HepG2 (cell line): ENCODE data around the gene GUSB. TPM values are rescaled to one million over a fixed set of nuclear protein-coding genes. Genes with fewer than 3 reads are reported as not detected.

Experiments used
- ATAC-seq: fragments of 200-7000 bp; cut with Tn5 transposase; 3 replicates; pipeline ENCODE4 v1.9.1; 2020; ENCODE audit warnings: mild to moderate bottlenecking, moderate library complexity
- BruUV-seq: library from RNA; stranded (reverse); fragments of 400-500 nt; replicated peaks from 2 replicates; lab custom pipeline; 2021; lab: Mats Ljungman, UMichigan
- CTCF ChIA-PET: fragments of 300-600 bp; formaldehyde crosslinking; extraction: SDS; loops from one replicate; lab custom pipeline; 2021; ENCODE audit warnings: low total read pairs, inconsistent platforms, low intra/inter-chr PET ratio; lab: Yijun Ruan, JAX
- POLR2A ChIA-PET: fragments of 350-600 bp; sonication (Branson Sonifier 250); formaldehyde crosslinking; loops from one replicate; lab custom pipeline; 2020; ENCODE audit warnings: antibody characterized with exemption, inconsistent platforms; lab: Yijun Ruan, JAX
- DNase-seq: peaks from one replicate; pipeline ENCODE4 v3.0.0-alpha.2; 2015; ENCODE audit warnings: low spot score
- FAIRE-seq: peaks from 3 replicates; lab custom pipeline; 2011; peaks lifted over from hg19 to GRCh38; lab: Jason Lieb, UNC
- H2AFZ ChIP-seq: one replicate; pipeline ENCODE4 v1.6.1; 2011; ENCODE audit warnings: low read length, inconsistent platforms
- H3K27ac ChIP-seq: fragments of 300-600 bp; 3 replicates; pipeline ENCODE4 v1.8.0; 2011; ENCODE audit warnings: mixed run types, mild to moderate bottlenecking, mixed read lengths, low read length, inconsistent platforms; ENCODE audit not compliant: insufficient read depth; ENCODE audit errors: extremely low read length
- H3K27me3 ChIP-seq, 2 experiments: fragments of 200-600 bp in 1 of 2; 2 replicates in 1 of 2; 3 replicates in 1 of 2; pipeline versions ENCODE4 v1.6.0 to v1.8.0; 2011; ENCODE audit warnings: low read length in 2 of 2, mild to moderate bottlenecking in 2 of 2, moderate library complexity in 2 of 2, inconsistent platforms in 1 of 2; ENCODE audit not compliant: insufficient read depth in 2 of 2, control insufficient read depth in 1 of 2
- H3K36me3 ChIP-seq, 2 experiments: fragments of 200-600 bp in 1 of 2; replicated peaks in 1 of 2; 2 replicates in 1 of 2; 3 replicates in 1 of 2; pipeline versions ENCODE4 v1.5.1 to v1.8.0; 2011; ENCODE audit warnings: low read length in 2 of 2, inconsistent platforms in 1 of 2; ENCODE audit not compliant: insufficient read depth in 2 of 2, control insufficient read depth in 1 of 2
- H3K4me1 ChIP-seq: 2 replicates; pipeline ENCODE4 v1.5.1; 2012; ENCODE audit warnings: low read length, inconsistent platforms; ENCODE audit not compliant: insufficient read depth
- H3K4me2 ChIP-seq: 2 replicates; pipeline ENCODE4 v1.6.0; 2011; ENCODE audit warnings: low read depth, low read length, inconsistent platforms
- H3K4me3 ChIP-seq, 3 experiments: fragments of 200-600 bp in 1 of 3; sonication (generic), shearing (Covaris generic) in 1 of 3; replicated peaks in 1 of 3; 2 replicates each; pipeline ENCODE4 v1.5.1; 2011 to 2016; ENCODE audit warnings: low read length in 3 of 3, inconsistent platforms in 2 of 3, low read depth in 2 of 3, mild to moderate bottlenecking in 2 of 3, control low read depth in 1 of 3, mixed read lengths in 1 of 3; ENCODE audit not compliant: insufficient read depth in 1 of 3
- H3K79me2 ChIP-seq: one replicate; pipeline ENCODE4 v1.6.1; 2011; ENCODE audit warnings: low read length, inconsistent platforms; ENCODE audit not compliant: insufficient read depth
- H3K9ac ChIP-seq: 2 replicates; pipeline ENCODE4 v1.6.0; 2011; ENCODE audit warnings: mild to moderate bottlenecking, low read depth, low read length, inconsistent platforms; ENCODE audit not compliant: insufficient read depth
- H3K9me3 ChIP-seq: 2 replicates; pipeline ENCODE4 v1.5.1; 2012; ENCODE audit warnings: mild to moderate bottlenecking, low read length
- H4K20me1 ChIP-seq: 2 replicates; pipeline ENCODE4 v1.6.0; 2011; ENCODE audit warnings: inconsistent platforms, mild to moderate bottlenecking, low read length, moderate library complexity; ENCODE audit not compliant: insufficient read depth
- ATF7-NPFF ChIP-seq: sonication (generic); formaldehyde crosslinking; IDR thresholded peaks from 2 replicates; pipeline ENCODE4 v1.8.1; 2023; ENCODE audit warnings: mild to moderate bottlenecking, low read depth, missing genetic modification reagents, moderate library complexity
- FOXK2 ChIP-seq: fragments of 450-650 bp; IDR thresholded peaks from 2 replicates; pipeline ENCODE4 v1.6.1; 2016
- KDM5B ChIP-seq: sonication (generic); formaldehyde crosslinking; IDR thresholded peaks from 2 replicates; pipeline ENCODE4 v1.4.0; 2020; ENCODE audit warnings: missing genetic modification reagents, mild to moderate bottlenecking, borderline replicate concordance
- PHF5A ChIP-seq: IDR thresholded peaks from one replicate; pipeline ENCODE4 v1.6.1; 2018; ENCODE audit warnings: low read depth, missing genetic modification reagents; ENCODE audit not compliant: unreplicated experiment
- POLR2G ChIP-seq: fragments of 200-400 bp; formaldehyde crosslinking; IDR thresholded peaks from 2 replicates; pipeline ENCODE4 v1.6.1; 2018; ENCODE audit warnings: mild to moderate bottlenecking, low read depth, low read length, moderate library complexity
- RBM39 ChIP-seq: fragments of 200-400 bp; formaldehyde crosslinking; IDR thresholded peaks from one replicate; pipeline ENCODE4 v1.6.1; 2018; ENCODE audit warnings: antibody characterized with exemption, mild to moderate bottlenecking, low read depth, low read length; ENCODE audit not compliant: poor library complexity, severe bottlenecking
- RFX1 ChIP-seq: fragments of 450-650 bp; IDR thresholded peaks from 2 replicates; pipeline ENCODE4 v1.6.1; 2017
- TRAFD1 ChIP-seq: sonication (generic); formaldehyde crosslinking; IDR thresholded peaks from 2 replicates; pipeline ENCODE4 v1.5.1; 2020; ENCODE audit warnings: missing genetic modification reagents, mild to moderate bottlenecking, borderline replicate concordance
- UBTF ChIP-seq: sonication (generic); formaldehyde crosslinking; IDR thresholded peaks from 2 replicates; pipeline ENCODE4 v1.4.0; 2020; ENCODE audit warnings: mild to moderate bottlenecking, missing genetic modification reagents
- ZNF275 ChIP-seq: sonication (generic); formaldehyde crosslinking; IDR thresholded peaks from 2 replicates; pipeline ENCODE4 v1.8.0; 2022; ENCODE audit warnings: missing genetic modification reagents, mild to moderate bottlenecking, inconsistent platforms, borderline replicate concordance
- ZNF343 ChIP-seq: sonication (generic); formaldehyde crosslinking; IDR thresholded peaks from 2 replicates; pipeline ENCODE4 v1.4.0; 2020; ENCODE audit warnings: mild to moderate bottlenecking, missing genetic modification reagents
- ZNF564 ChIP-seq: sonication (generic); formaldehyde crosslinking; IDR thresholded peaks from 2 replicates; pipeline ENCODE4 v1.8.1; 2023; ENCODE audit warnings: mild to moderate bottlenecking, missing genetic modification reagents
- WGBS: methylation state at CpG from one replicate; pipeline ENCODE4 v1.1.6; 2017; ENCODE audit warnings: low lambda C conversion rate; 5-methylcytosine and 5-hydroxymethylcytosine counted together
- in situ Hi-C: cut with HindIII; loops from 2 replicates; pipeline ENCODE4 v1.10.0; 2017; ENCODE audit warnings: low pct_unique_long_range_greater_than_20kb; ENCODE audit not compliant: extremely low pct_ligation_motif_present
- intact Hi-C: fragments of 100-400 bp; cut with micrococcal nuclease; formaldehyde crosslinking; loops from one replicate; pipeline ENCODE4 v1.10.0; 2022; ENCODE audit not compliant: unreplicated experiment
- polyA plus RNA-seq, 8 experiments: library from polyadenylated mRNA; depleted of rRNA in 3 of 8; stranded (reverse) in 7 of 8; unstranded in 1 of 8; fragments of >200 nt; fragmentation: Illumina TruSeq in 4 of 8; extraction: Trizol in 4 of 8; gene quantifications; 2 replicates each; pipeline versions ENCODE4 v1.2.1 to v1.2.3, GENCODE V29; 2011 to 2016; ENCODE audit warnings: low read depth in 4 of 8, missing spikeins in 1 of 8, mixed read lengths in 1 of 8; ENCODE audit not compliant: insufficient read depth in 1 of 8
- total RNA-seq, 5 experiments: library from RNA; depleted of rRNA; stranded (reverse); fragments of >200 nt; fragmentation: Illumina TruSeq; extraction: Trizol; gene quantifications; 2 replicates each; pipeline ENCODE4 v1.2.3, GENCODE V29; 2016; ENCODE audit warnings: low read depth in 1 of 5

Gene GUSB
- total and polyA plus RNA-seq, 2 of the 13 experiments (the other 11 are each of a cell fraction or from before 2014, with no cell fraction given) = 18.8 to 60.0 TPM

GRCh38 chr7:65971021-65971420 is 11.0 kb downstream of the GUSB start:
- Histone ChIP-seq H3K9me3 (no peaks in the 10 kb centered on the region), H3K4me1 (no peaks in the 10 kb centered on the region), H3K79me2 (no peaks in the 10 kb centered on the region), H3K4me3 (no peak overlapping the region), H3K36me3 (peaks cover 25 to 59% of the 10 kb centered on the region in 2 experiments; a peak in 4 of 5 replicates), H2AFZ (no peak overlapping the region), H3K27ac (no peak overlapping the region), H3K9ac (no peak overlapping the region), H3K27me3 (no peaks in the 10 kb centered on the region), H4K20me1 (no peaks in the 10 kb centered on the region), H3K4me2 (no peak overlapping the region)
- intact Hi-C loops (no loop called here), in situ Hi-C loops (no loop called here)
- no TSS peak for BruUV-seq
- CTCF ChIA-PET = no interaction called here
- WGBS = 97% methylated on average over 8 of the region's 8 CpGs
- FAIRE-seq = no peak
- TF ChIP-seq TRAFD1 (CRISPR knock-in tag) (no peak), FOXK2 (no peak), ZNF275 (CRISPR knock-in tag) (no peak), ATF7-NPFF (CRISPR knock-in tag) (no peak), KDM5B (CRISPR knock-in tag) (no peak), RFX1 (no peak), PHF5A (CRISPR knock-in tag) (no peak), UBTF (CRISPR knock-in tag) (no peak), ZNF343 (CRISPR knock-in tag) (no peak), POLR2G (no peak), RBM39 (no peak), ZNF564 (no peak)
- POLR2A ChIA-PET = no interaction called here
- ATAC-seq = no peak
- DNase-seq = no peak
